ENCODE measurements around the gene ERCC6L2.

GRCh38 chr9:96008502-96009222 is 133.2 kb downstream of the ERCC6L2 start:
- TF ChIP-seq CTCF (IDR thresholded peaks at IDR 0.05): no peak
- no peak for TF ChIP-seq EZH2phosphoT487 (IDR thresholded peaks at IDR 0.05; ENCODE audit: borderline replicate concordance, low read depth)
- no peak for TF ChIP-seq SIN3A (IDR thresholded peaks at IDR 0.05; ENCODE audit: borderline replicate concordance, low read depth, low read length)
- no peak for TF ChIP-seq MEF2A (IDR thresholded peaks at IDR 0.05; ENCODE audit: borderline replicate concordance, low read depth)
- TF ChIP-seq GATA2 (CRISPR knock-in tag; IDR thresholded peaks at IDR 0.05): no peak
- TF ChIP-seq FOXJ3 (CRISPR knock-in tag; IDR thresholded peaks at IDR 0.05): no peak

Data from SK-N-SH (cell line).